ENCODE data around the gene PLCB1. TPM values are rescaled to one million over a fixed set of nuclear protein-coding genes. Genes with fewer than 3 reads are reported as not detected.

Gene PLCB1
- total RNA-seq, 2 donors from 2014 or later = 7.3 to 45.5 TPM

GRCh38 chr20:8304124-8304816 is 172.2 kb downstream of the PLCB1 start:
- H3K27me3 ChIP-seq = no peaks in the 10 kb centered on the region
- H3K27ac ChIP-seq = no peak overlapping the region
- H3K4me3 ChIP-seq = no peak overlapping the region
- peaks cover 0 to 26% of the 10 kb centered on the region in 2 donors for H3K4me1 ChIP-seq
- DNase-seq (ENCODE audit: low spot score) = no peak
- no peaks in the 10 kb centered on the region for H3K36me3 ChIP-seq
- H3K9me3 ChIP-seq = no peaks in the 10 kb centered on the region
- TF ChIP-seq, protein P1, sequence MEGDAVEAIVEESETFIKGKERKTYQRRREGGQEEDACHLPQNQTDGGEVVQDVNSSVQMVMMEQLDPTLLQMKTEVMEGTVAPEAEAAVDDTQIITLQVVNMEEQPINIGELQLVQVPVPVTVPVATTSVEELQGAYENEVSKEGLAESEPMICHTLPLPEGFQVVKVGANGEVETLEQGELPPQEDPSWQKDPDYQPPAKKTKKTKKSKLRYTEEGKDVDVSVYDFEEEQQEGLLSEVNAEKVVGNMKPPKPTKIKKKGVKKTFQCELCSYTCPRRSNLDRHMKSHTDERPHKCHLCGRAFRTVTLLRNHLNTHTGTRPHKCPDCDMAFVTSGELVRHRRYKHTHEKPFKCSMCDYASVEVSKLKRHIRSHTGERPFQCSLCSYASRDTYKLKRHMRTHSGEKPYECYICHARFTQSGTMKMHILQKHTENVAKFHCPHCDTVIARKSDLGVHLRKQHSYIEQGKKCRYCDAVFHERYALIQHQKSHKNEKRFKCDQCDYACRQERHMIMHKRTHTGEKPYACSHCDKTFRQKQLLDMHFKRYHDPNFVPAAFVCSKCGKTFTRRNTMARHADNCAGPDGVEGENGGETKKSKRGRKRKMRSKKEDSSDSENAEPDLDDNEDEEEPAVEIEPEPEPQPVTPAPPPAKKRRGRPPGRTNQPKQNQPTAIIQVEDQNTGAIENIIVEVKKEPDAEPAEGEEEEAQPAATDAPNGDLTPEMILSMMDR (IDR thresholded peaks at IDR 0.05) = no peak

DNA sequence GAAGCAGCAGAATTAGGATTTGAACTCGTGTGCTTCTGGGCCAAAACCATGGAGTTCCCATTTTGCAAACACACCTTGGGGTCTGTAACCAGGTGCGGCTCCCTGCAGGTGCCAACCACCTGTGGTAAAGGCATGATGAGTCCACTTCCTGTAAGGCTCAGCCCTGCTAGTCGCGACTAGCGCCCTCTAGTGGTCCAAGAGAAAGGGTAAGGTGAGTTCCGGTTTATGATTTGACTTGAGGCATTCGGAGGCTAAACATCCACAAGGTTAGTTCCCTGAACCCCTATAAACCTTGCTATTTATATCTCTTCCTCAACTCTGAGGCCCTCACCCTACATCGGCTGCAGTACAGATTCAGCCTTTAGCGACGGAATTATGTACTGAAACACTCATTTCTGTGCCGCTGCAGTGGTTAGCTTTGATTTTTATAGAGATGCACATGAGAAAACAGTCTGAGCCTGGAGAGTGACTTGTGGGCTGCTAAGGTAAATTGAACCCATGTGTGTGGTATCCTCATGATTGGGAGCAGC is 173.4 kb downstream of the PLCB1 start:
- H3K4me1 ChIP-seq = peaks cover 0 to 33% of the 10 kb centered on the region in 2 donors

GRCh38 chr20:8306937-8307336 is 174.9 kb downstream of the PLCB1 start:
- no peaks in the 10 kb centered on the region for H3K9me3 ChIP-seq
- DNase-seq (ENCODE audit: low spot score) = no peak
- H3K27ac ChIP-seq = no peak overlapping the region
- peaks cover 0 to 23% of the 10 kb centered on the region in 2 donors for H3K4me1 ChIP-seq
- H3K27me3 ChIP-seq = no peaks in the 10 kb centered on the region
- H3K4me3 ChIP-seq = no peak overlapping the region
- H3K36me3 ChIP-seq = no peaks in the 10 kb centered on the region
- TF ChIP-seq, protein P1 (IDR thresholded peaks at IDR 0.05) = no peak

More for the DNA sequence above, 173.4 kb downstream of the PLCB1 start:
- DNase-seq (ENCODE audit: low spot score) = no peak
- H3K27ac ChIP-seq = no peak overlapping the region
- H3K4me3 ChIP-seq = no peak overlapping the region
- H3K9me3 ChIP-seq = no peaks in the 10 kb centered on the region
- TF ChIP-seq, protein P1 (IDR thresholded peaks at IDR 0.05) = peak; percentile 24 to 64
- H3K27me3 ChIP-seq = no peaks in the 10 kb centered on the region
- no peaks in the 10 kb centered on the region for H3K36me3 ChIP-seq

- no peak overlapping the region for H3K27ac ChIP-seq
- DNase-seq (ENCODE audit: low spot score) = no peak
- no peaks in the 10 kb centered on the region for H3K36me3 ChIP-seq
- TF ChIP-seq, protein P1 (IDR thresholded peaks at IDR 0.05) = no peak
- H3K9me3 ChIP-seq = no peaks in the 10 kb centered on the region
- no peak overlapping the region for H3K4me3 ChIP-seq
- peaks cover 0 to 9% of the 10 kb centered on the region in 2 donors for H3K4me1 ChIP-seq
- H3K27me3 ChIP-seq = no peaks in the 10 kb centered on the region
Observed at GRCh38 chr20:8309634-8310033, 177.6 kb downstream of the PLCB1 start.

DNA sequence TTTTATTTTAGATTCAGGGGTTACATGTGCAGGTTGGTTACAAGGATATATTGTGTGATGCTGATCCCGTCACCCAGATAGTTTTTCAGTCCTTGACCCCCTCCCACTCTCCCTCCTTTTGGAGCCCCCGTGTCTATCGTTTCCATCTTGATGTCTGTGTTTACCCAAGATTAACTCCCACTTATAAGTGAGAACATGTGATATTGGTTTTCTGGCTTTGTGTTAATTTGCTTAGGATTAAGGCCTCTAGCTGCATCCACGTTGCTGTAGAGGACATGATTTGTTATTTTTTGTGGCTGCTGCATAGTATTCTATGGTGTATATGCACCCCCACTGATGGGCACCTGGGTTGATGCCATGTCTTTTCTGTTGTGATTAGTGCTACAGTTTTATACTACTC is 178.6 kb downstream of the PLCB1 start:
- DNase-seq (ENCODE audit: low spot score) = no peak
- TF ChIP-seq, protein P1 (IDR thresholded peaks at IDR 0.05) = no peak
- Histone ChIP-seq H3K9me3 (no peaks in the 10 kb centered on the region), H3K27me3 (no peaks in the 10 kb centered on the region), H3K36me3 (no peaks in the 10 kb centered on the region), H3K4me1 (peaks cover 0 to 9% of the 10 kb centered on the region in 2 donors), H3K27ac (no peak overlapping the region), H3K4me3 (no peak overlapping the region)

All from right atrium auricular region (tissue), 2 donors.